Measurements from ENCODE around the gene MATN1.
A peak's percentile ranks its signal among the peaks of the same experiment; 100 is the strongest.
"Not testable (repeated sequence)": the region's sequence is repeated elsewhere in the genome, so short reads cannot be mapped to it uniquely, and the experiment has no call there.

MATN1 gene, protein sequence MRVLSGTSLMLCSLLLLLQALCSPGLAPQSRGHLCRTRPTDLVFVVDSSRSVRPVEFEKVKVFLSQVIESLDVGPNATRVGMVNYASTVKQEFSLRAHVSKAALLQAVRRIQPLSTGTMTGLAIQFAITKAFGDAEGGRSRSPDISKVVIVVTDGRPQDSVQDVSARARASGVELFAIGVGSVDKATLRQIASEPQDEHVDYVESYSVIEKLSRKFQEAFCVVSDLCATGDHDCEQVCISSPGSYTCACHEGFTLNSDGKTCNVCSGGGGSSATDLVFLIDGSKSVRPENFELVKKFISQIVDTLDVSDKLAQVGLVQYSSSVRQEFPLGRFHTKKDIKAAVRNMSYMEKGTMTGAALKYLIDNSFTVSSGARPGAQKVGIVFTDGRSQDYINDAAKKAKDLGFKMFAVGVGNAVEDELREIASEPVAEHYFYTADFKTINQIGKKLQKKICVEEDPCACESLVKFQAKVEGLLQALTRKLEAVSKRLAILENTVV

GRCh38 chr1:30723331-30723755 is at the start of gene MATN1:
TSS of gene MATN1 (minus strand) at chr1:30723585. CDS start at chr1:30723551, 34 bp downstream.
- Mint-ChIP-seq H3K9me3 (no peaks in the 10 kb centered on the region), H3K4me3 (no peak within 1 kb of the TSS), H3K27ac (no peak within 1 kb of the TSS), H3K4me1 (peaks cover 16% of the 10 kb centered on the region), H3K27me3 (no peaks in the 10 kb centered on the region), H3K36me3 (no peaks in the 10 kb centered on the region)
- CTCF ChIA-PET: interaction anchor here (0.8 to 11.4 kb wide), 3 partner anchors 20 to 63 kb away, joined by 3 to 465 read pairs (median 78); no protein-coding TSS in a partner anchor
- no peak for DNase-seq

- CTCF ChIA-PET: interaction anchor here (14.4 kb wide), 1 partner anchor 48 kb away, joined by 465 read pairs; the partner anchor contains the start of gene MATN1
- Mint-ChIP-seq H3K4me3 (no peak overlapping the region), H3K27ac (no peak overlapping the region), H3K36me3 (no peaks in the 10 kb centered on the region), H3K4me1 (peaks cover 9% of the 10 kb centered on the region), H3K27me3 (peaks cover 50% of the 10 kb centered on the region), H3K9me3 (no peaks in the 10 kb centered on the region)
- no peak for DNase-seq
These were observed 47.6 kb upstream of the MATN1 start for GRCh38 chr1:30771005-30771404.

- CTCF ChIA-PET: interaction anchor here (0.9 to 1.3 kb wide), 2 partner anchors 10 to 51 kb away, joined by 3 to 6 read pairs; no protein-coding TSS in a partner anchor
- no peaks in the 10 kb centered on the region for H3K9me3 Mint-ChIP-seq
- H3K27me3 Mint-ChIP-seq: peaks cover 42% of the 10 kb centered on the region
These were observed 46.8 kb upstream of the MATN1 start for GRCh38 chr1:30770150-30770549.

DNA sequence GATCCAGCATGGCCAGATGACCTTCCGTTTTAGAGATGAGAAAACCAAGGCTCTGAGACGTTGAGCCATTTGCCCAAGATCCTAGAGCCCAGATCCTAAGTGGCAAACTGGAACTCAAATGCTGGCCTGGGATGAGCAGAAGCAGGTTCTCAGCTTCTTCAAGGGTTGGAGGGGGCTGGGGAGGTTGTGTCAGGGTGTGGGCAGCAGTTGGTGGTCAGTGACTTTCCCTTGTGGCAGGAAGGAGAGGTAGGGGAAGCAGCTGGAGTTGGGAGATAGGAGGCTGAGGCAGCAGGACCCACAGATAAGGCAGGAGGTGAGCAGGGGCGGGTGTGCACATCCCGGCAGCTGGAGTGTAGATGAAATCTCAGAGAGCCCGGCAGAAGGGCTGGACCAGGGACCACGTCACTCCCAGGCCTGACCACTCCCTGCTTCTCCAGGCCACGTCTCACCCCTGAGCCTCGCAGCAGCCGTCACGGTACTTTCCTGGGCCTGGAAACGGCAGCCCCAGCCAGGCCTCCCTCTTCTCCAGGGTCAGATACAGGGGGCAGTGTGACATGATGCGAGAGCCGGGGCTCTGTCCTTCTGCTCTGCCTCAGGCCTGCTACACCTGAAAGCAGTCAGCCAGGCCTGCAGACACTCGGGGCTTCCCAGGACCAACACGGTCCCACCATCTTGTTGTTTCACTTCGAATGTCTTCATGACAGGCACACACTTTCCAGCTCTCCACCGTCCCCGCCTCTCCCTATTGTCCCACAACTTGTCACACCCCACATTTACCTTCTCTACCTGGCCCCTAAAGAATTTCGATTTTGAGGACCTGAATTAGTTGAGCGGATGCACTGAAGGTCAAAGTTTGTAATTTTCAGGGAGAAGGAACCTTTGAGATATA is 45.7 kb upstream of the MATN1 start:
- no peak for DNase-seq
- Mint-ChIP-seq H3K36me3 (no peaks in the 10 kb centered on the region), H3K27me3 (peaks cover 41% of the 10 kb centered on the region), H3K4me3 (no peak overlapping the region), H3K9me3 (no peaks in the 10 kb centered on the region), H3K27ac (no peak overlapping the region), H3K4me1 (peaks cover 15% of the 10 kb centered on the region)
- CTCF ChIA-PET: interaction anchor here (0.8 to 1.5 kb wide), 7 partner anchors 11 to 50 kb away, joined by 3 to 6 read pairs (median 4); no protein-coding TSS in a partner anchor

More at GRCh38 chr1:30770150-30770549, 46.8 kb upstream of the MATN1 start:
- Mint-ChIP-seq H3K36me3 (no peaks in the 10 kb centered on the region), H3K27ac (no peak overlapping the region), H3K4me1 (peaks cover 13% of the 10 kb centered on the region), H3K4me3 (no peak overlapping the region)
- no peak for DNase-seq

DNA sequence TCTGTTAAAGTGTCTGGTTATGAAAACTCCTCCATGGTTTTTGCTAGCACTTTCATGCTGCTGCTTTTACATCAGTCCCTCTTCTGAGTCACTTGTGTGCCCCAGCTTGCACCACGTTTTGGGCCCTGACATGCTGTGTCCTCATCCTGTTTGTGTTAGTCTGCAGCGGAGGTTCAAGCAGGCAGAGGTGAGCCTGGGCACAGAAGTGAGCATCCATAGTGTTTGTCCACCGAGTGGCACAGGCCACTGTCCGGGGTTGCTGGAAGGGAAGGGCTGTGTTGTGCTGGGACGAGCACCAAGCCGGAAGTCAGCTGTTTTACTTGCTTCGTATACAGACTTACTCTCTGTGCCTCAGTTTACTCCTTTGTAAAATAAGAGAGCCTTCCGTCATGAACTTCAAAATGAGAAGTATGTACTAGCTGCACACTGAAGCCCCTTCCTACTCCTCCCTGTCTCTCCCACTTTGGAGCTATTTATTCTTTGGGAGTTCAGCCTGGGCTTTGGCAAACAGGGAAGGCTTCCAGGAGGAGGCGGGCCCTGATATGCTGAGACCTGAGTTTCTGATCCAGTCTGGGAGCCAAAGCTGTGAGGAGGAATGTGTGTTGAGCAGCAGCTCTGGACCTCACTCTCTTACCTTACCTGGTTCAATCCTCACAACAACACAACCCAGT is 44.9 kb upstream of the MATN1 start:
- Mint-ChIP-seq H3K9me3 (no peaks in the 10 kb centered on the region), H3K36me3 (no peaks in the 10 kb centered on the region), H3K4me3 (no peak overlapping the region), H3K27ac (no peak overlapping the region), H3K4me1 (peaks cover 16% of the 10 kb centered on the region), H3K27me3 (peaks cover 33% of the 10 kb centered on the region)
- DNase-seq: no peak
- CTCF ChIA-PET: interaction anchor here (0.8 to 1.5 kb wide), 6 partner anchors 11 to 50 kb away, joined by 3 to 5 read pairs (median 4); no protein-coding TSS in a partner anchor

- H3K36me3 Mint-ChIP-seq, H3K9me3 Mint-ChIP-seq, DNase-seq, H3K4me3 Mint-ChIP-seq, H3K27ac Mint-ChIP-seq: not testable (repeated sequence)
- peaks cover 27% of the 10 kb centered on the region for H3K4me1 Mint-ChIP-seq
- CTCF ChIA-PET: interaction anchor here (2.5 kb wide), 1 partner anchor 48 kb away, joined by 8 read pairs; no protein-coding TSS in a partner anchor
- peaks cover 22% of the 10 kb centered on the region for H3K27me3 Mint-ChIP-seq
These were observed 43.6 kb upstream of the MATN1 start for GRCh38 chr1:30766948-30767347.

DNA sequence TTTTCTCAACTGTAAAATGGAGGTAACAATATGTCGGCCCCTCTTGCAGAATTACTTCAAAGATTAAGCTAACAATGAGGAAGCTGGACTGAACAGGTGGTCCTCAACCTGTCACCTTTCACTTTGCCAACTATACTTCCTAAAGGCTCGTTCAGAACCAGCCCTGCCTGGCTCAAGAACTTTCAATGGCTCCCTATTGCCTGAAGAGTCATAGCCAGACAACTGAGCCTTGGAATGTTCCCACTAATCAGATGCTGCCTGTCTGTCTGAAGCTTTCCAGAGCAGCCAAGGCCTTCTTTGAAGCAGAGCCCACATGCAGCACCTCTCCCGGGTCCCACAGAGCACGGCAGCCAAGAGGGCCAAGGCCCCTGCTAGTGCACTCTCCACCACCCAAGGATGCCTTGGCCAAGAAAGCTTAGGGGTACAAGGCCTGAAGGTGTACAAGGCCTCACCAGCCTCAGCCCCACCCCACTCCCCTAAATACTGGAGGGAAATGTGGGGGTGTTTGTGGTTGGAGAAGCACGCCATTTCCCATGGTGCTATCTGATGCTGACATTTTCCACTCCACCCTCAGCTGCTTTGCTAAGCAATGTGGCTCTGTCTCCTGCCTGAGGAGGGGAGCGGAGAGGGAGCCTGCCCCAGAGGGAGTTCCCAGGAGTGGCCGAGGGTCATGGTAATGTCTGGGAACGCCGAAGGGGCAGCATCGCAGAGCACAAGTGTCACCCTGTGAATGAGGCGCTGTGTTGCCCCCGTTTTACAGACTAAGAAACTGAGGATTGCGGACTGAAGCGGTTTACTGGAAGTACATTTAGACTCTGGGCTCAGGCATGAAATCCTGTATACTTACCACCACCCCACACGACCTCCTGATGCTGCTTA is 42.4 kb upstream of the MATN1 start:
- DNase-seq: no peak
- no peak overlapping the region for H3K27ac Mint-ChIP-seq
- H3K27me3 Mint-ChIP-seq: peaks cover 14% of the 10 kb centered on the region
- no peaks in the 10 kb centered on the region for H3K9me3 Mint-ChIP-seq
- CTCF ChIA-PET: interaction anchor here (2.5 kb wide), 1 partner anchor 47 kb away, joined by 8 read pairs; no protein-coding TSS in a partner anchor
- no peaks in the 10 kb centered on the region for H3K36me3 Mint-ChIP-seq
- no peak overlapping the region for H3K4me3 Mint-ChIP-seq
- peaks cover 38% of the 10 kb centered on the region for H3K4me1 Mint-ChIP-seq

DNA sequence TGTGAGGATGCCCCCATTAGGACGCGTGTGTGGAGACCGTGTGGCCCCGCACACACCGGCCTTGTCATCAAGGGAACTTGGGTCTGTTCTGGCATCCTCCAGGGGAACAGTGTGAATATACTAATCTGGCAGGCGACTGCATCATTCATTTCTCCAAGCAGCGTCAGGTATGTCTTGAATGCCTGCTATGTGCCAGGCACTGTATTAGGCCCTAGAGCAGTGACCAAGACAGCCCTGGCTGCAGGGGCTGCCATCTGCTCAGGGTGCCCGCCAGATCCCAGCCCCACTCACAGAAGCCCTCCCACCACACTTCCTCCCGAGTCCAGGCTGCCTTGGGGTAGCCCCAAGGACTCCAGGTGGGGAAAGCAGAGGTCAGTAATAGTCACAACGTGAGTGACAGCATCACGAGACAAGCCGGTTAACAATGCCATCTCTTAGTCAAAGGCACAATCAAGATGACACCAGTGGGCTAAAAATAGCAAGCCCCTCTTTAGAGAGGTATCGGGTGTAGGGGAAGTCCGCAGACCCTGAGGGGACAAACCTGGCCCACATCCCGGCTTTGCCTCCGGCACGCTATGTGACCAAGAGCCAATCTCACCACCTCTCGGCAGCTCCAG is 41.7 kb upstream of the MATN1 start:
- H3K27me3 Mint-ChIP-seq: peaks cover 11% of the 10 kb centered on the region
- no peak overlapping the region for H3K27ac Mint-ChIP-seq
- DNase-seq: no peak
- no peaks in the 10 kb centered on the region for H3K36me3 Mint-ChIP-seq
- H3K9me3 Mint-ChIP-seq: no peaks in the 10 kb centered on the region
- H3K4me1 Mint-ChIP-seq: peaks cover 45% of the 10 kb centered on the region
- CTCF ChIA-PET: interaction anchor here (2.5 kb wide), 1 partner anchor 46 kb away, joined by 8 read pairs; no protein-coding TSS in a partner anchor
- H3K4me3 Mint-ChIP-seq: no peak overlapping the region

DNA sequence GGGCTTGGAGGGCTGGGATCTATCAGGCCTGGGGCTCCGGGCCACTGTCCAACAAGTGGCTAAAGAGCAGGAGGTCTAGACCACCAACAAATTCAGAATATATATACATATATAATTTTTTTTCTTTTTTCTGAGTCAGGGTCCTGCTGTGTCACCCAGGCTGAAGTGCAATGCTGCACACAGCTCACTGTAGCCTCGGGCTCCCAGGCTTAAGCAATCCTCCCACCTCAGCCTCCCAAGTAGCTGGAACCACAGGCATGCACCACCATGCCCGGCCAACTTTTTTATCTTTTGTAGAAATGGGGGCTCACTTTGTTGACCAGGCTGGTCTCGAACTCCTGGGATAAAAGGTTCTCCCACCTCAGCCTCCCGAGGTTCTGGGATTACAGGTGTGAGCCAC is 41.0 kb upstream of the MATN1 start:
- H3K9me3 Mint-ChIP-seq: no peaks in the 10 kb centered on the region
- peaks cover 52% of the 10 kb centered on the region for H3K4me1 Mint-ChIP-seq
- no peak for DNase-seq
- peaks cover 5% of the 10 kb centered on the region for H3K27me3 Mint-ChIP-seq
- no peak overlapping the region for H3K4me3 Mint-ChIP-seq
- no peak overlapping the region for H3K27ac Mint-ChIP-seq
- CTCF ChIA-PET: no interaction called here
- no peaks in the 10 kb centered on the region for H3K36me3 Mint-ChIP-seq

DNA sequence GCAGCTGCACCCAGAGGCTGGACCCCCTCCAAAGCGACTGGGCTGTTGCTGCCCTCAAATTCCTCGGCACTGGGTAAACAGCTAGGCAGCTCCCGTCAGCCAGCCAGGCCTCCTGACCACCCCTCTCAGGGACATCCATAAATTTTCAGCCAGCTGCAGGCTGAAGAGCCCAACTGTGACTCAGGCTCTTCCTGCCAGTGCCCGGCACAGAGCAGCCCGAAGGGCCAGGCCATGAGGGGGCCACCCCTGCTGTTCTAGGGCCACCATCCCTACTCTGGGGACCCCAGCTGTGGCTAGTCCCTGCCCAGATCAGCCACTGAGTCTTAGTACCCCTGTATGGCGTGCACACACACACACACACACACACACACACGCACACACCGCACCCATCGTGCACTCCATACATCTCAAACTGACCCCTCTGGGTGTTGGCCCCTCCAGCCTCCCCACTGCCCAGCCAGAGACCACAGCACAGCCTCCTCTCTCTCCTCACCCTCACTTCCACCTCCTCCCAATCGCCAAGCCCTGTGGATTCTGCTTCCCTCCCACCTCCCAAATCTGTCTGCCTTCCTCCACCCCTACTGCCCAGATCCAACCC is 40.4 kb upstream of the MATN1 start:
- DNase-seq: no peak
- Mint-ChIP-seq H3K27me3 (peaks cover 2% of the 10 kb centered on the region), H3K27ac (no peak overlapping the region), H3K4me3 (no peak overlapping the region), H3K36me3 (no peaks in the 10 kb centered on the region), H3K9me3 (no peaks in the 10 kb centered on the region), H3K4me1 (peaks cover 58% of the 10 kb centered on the region)
- CTCF ChIA-PET: no interaction called here

GRCh38 chr1:30762930-30763650 is 39.7 kb upstream of the MATN1 start:
- Mint-ChIP-seq H3K27ac (peak overlapping the region; percentile 21), H3K9me3 (no peaks in the 10 kb centered on the region), H3K4me3 (no peak overlapping the region), H3K4me1 (peaks cover 63% of the 10 kb centered on the region), H3K36me3 (no peaks in the 10 kb centered on the region), H3K27me3 (no peaks in the 10 kb centered on the region)
- CTCF ChIA-PET: interaction anchor here (1.1 to 7.7 kb wide), 3 partner anchors 16 to 44 kb away, joined by 3 to 50 read pairs (median 21); no protein-coding TSS in a partner anchor
- no peak for DNase-seq
